Astrocyte of the cerebellum (primary cell): ENCODE measurements around the gene PLIN1.

Source experiments
- DNase-seq: peaks from one replicate; pipeline ENCODE4 v3.0.0-alpha.2; 2011; ENCODE audit warnings: low read depth
- H3K4me3 ChIP-seq: 2 replicates; pipeline ENCODE4 v1.5.1; 2011; ENCODE audit warnings: mild to moderate bottlenecking, low read depth, low read length, moderate library complexity
- in situ Hi-C: cut with HindIII; loops from 2 replicates; pipeline ENCODE4 v1.10.0; 2017; ENCODE audit warnings: low sequenced_read_pairs
- TF ChIP-seq, protein P1 (sequence below): IDR thresholded peaks from 2 replicates; pipeline ENCODE4 v1.5.1; 2012; ENCODE audit warnings: low read length, low read depth, moderate library complexity, mild to moderate bottlenecking; ENCODE audit errors: missing control alignments

Gene PLIN1, protein sequence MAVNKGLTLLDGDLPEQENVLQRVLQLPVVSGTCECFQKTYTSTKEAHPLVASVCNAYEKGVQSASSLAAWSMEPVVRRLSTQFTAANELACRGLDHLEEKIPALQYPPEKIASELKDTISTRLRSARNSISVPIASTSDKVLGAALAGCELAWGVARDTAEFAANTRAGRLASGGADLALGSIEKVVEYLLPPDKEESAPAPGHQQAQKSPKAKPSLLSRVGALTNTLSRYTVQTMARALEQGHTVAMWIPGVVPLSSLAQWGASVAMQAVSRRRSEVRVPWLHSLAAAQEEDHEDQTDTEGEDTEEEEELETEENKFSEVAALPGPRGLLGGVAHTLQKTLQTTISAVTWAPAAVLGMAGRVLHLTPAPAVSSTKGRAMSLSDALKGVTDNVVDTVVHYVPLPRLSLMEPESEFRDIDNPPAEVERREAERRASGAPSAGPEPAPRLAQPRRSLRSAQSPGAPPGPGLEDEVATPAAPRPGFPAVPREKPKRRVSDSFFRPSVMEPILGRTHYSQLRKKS

DNA sequence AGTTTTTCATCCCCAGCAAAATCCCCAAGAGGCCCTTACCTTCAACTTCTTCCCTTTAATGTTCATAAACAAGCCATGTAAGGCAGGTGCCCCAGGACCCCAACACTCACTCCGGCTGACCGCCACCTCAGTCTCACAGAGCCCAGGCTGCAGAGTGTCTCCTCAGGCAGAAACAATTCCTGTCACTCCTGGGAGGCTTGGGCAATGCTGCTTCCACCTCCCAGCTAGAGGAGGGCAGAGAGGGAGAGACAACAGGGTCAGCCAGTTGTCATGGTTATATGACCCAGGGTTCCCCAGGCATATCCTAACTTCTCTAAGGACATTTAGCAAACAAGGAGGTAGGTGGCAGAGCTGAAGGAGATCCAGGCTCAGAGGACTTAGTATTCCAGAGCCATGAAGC is at the start of gene PLIN1:
PLIN1 (minus strand) TSS at position 156 of the 400 bp plus-strand sequence. CDS start 1,878 bp downstream, outside the sequence.
- in situ Hi-C loops: no loop called here
- TF ChIP-seq, protein P1, sequence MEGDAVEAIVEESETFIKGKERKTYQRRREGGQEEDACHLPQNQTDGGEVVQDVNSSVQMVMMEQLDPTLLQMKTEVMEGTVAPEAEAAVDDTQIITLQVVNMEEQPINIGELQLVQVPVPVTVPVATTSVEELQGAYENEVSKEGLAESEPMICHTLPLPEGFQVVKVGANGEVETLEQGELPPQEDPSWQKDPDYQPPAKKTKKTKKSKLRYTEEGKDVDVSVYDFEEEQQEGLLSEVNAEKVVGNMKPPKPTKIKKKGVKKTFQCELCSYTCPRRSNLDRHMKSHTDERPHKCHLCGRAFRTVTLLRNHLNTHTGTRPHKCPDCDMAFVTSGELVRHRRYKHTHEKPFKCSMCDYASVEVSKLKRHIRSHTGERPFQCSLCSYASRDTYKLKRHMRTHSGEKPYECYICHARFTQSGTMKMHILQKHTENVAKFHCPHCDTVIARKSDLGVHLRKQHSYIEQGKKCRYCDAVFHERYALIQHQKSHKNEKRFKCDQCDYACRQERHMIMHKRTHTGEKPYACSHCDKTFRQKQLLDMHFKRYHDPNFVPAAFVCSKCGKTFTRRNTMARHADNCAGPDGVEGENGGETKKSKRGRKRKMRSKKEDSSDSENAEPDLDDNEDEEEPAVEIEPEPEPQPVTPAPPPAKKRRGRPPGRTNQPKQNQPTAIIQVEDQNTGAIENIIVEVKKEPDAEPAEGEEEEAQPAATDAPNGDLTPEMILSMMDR: no peak
- no peak within 1 kb of the TSS for H3K4me3 ChIP-seq
- DNase-seq: no peak

DNA sequence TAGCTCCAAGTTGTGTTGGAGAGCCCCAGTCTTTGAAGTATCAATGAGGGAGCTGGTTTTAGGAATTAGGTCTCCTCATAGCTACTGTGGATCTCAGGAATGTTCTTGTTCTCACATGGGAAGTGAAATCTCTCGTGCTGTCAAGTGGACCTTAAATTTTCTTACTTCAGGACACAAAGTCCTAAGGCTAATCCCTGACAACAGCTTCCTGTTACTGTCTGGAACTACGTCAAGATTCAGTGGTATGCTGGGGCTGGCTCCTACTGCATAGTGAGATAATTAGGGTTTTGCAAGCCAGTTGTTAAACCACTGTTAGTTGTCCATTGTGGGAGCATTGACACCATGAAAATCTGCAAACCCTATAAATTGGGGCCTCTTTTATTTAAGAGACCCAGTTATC is 49.1 kb upstream of the PLIN1 start:
- TF ChIP-seq, protein P1: no peak

DNA sequence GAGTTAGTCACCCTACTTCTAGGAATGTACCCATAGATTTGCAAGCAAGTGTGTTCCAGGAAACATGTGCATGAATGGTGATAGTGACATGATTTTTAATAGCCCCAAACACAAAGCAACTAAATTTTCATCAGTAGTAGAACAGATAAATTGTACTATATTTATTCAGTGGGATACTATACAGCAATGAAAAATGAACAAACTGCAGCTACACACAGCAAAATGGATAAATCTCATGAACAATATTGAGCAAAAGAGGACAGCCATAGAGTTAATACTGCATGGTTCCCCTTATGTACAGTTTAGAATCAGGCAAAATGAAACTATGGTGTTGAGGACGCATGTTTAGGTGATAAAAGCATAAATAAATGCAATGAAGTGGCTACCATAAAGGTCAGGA is 45.9 kb upstream of the PLIN1 start:
- TF ChIP-seq, protein P1: no peak
- DNase-seq: no peak
- in situ Hi-C loops: no loop called here
- H3K4me3 ChIP-seq: no peak overlapping the region

More for the DNA sequence above, 49.1 kb upstream of the PLIN1 start:
- H3K4me3 ChIP-seq: no peak overlapping the region
- no peak for DNase-seq
- in situ Hi-C loops: no loop called here

DNA sequence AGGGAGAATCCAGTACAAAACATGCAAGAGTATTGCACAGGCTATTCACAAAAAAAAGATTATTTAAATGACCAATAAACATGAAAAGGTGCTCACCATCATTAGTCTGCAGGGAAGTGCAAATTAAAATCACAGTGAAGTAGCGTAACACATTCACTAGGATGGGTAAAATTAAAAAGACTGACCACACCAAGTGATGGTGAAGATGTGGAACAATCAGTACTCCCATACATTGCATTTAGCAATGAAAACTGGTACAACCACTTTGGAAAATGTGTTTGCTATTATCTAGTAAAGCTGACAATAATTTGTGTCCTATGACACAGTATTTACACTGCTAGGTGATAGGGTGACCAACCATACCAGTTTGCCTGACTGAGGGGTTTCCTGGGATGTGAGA is 45.5 kb upstream of the PLIN1 start:
- in situ Hi-C loops: loop anchor here (5.0 kb wide), 1 partner anchor 53 kb away; the partner anchor contains the start of gene MESP2
- TF ChIP-seq, protein P1: no peak
- H3K4me3 ChIP-seq: no peak overlapping the region
- no peak for DNase-seq

DNA sequence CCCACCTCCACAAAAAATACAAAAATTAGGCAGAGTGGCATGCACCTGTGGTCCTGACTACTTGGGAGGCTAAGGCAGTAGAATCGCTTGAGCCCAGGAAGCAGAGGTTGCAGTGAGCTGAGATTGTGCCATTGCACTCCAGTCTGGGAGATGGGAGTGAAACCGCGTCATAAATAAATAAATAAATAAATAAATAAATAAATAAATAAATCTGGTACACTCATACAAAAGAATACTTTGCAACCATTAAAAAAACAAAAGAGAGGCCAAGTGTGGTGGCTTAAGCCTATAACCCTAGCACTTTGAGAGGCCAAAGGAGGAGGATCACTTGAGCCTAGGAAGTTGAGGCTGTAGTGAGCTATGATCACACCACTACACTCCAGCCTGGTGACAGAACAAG is 43.9 kb upstream of the PLIN1 start:
- in situ Hi-C loops: loop anchor here (5.0 kb wide), 1 partner anchor 54 kb away; the partner anchor contains the start of gene MESP2
- no peak for DNase-seq
- TF ChIP-seq, protein P1: no peak
- H3K4me3 ChIP-seq: no peak overlapping the region

DNA sequence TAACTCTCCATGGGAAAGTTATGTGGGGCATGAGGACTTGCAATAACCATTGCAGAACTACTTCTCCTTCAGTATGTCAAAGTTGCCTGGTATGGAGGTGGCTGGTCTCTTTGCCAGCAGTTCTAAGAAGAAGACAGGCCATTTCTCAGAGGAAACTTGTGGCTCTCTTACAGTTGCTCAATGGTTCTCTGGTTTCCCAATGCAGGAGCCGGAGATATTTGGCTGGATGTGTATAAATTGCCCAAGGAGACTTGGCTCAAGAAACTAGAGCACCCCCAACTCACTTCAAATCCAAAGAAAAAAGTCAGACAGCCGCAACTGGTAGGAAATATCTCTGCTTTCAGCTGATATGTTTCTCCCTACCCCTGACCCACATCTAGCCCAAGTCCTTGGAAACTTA is 35.6 kb upstream of the PLIN1 start:
- in situ Hi-C loops: no loop called here
- TF ChIP-seq, protein P1: no peak
- H3K4me3 ChIP-seq: no peak overlapping the region
- DNase-seq: no peak
